HepG2 (cell line): ENCODE data around the gene S1PR5. TPM values are rescaled to one million over a fixed set of nuclear protein-coding genes. Genes with fewer than 3 reads are reported as not detected.

Experiments
- GLI4 ChIP-seq: sonication (generic); formaldehyde crosslinking; IDR thresholded peaks from 2 replicates; pipeline ENCODE4 v1.5.1; 2020; ENCODE audit warnings: missing genetic modification reagents, mild to moderate bottlenecking, moderate library complexity, borderline replicate concordance
- HDAC1 ChIP-seq: sonication (generic); formaldehyde crosslinking; IDR thresholded peaks from 2 replicates; pipeline ENCODE4 v1.5.1; 2020; ENCODE audit warnings: mild to moderate bottlenecking, missing genetic modification reagents
- HDAC2 ChIP-seq: sonication (generic); formaldehyde crosslinking; IDR thresholded peaks from 2 replicates; pipeline ENCODE4 v1.4.0; 2020; ENCODE audit warnings: missing genetic modification reagents
- HNRNPLL ChIP-seq: fragments of 200-400 bp; formaldehyde crosslinking; IDR thresholded peaks from 2 replicates; pipeline ENCODE4 v1.6.1; 2017; ENCODE audit warnings: mild to moderate bottlenecking, low read depth, low read length; ENCODE audit not compliant: poor library complexity, severe bottlenecking
- HOXA7 ChIP-seq: sonication (generic); formaldehyde crosslinking; IDR thresholded peaks from 2 replicates; pipeline ENCODE4 v1.8.1; 2022; ENCODE audit warnings: mild to moderate bottlenecking, missing genetic modification reagents, moderate library complexity
- KLF6 ChIP-seq: IDR thresholded peaks from 2 replicates; pipeline ENCODE4 v1.8.0; 2016; ENCODE audit warnings: missing biosample characterization, missing genetic modification reagents
- PHB2 ChIP-seq: fragments of 450-650 bp; IDR thresholded peaks from 2 replicates; pipeline ENCODE4 v1.6.1; 2018; ENCODE audit not compliant: partially characterized antibody
- POLR2A ChIP-seq, 2 experiments: IDR thresholded peaks; 2 replicates each; pipeline ENCODE4 v1.6.1; 2011; ENCODE audit warnings: low read depth in 2 of 2, low read length in 2 of 2, mild to moderate bottlenecking in 1 of 2, moderate library complexity in 1 of 2; ENCODE audit not compliant: insufficient read depth in 1 of 2
- SAFB2 ChIP-seq: sonication (generic); formaldehyde crosslinking; IDR thresholded peaks from 2 replicates; pipeline ENCODE4 v1.5.1; 2020; ENCODE audit warnings: missing genetic modification reagents, low read depth, mild to moderate bottlenecking, borderline replicate concordance
- SIN3A ChIP-seq: IDR thresholded peaks from 2 replicates; pipeline ENCODE4 v1.6.1; 2011; ENCODE audit warnings: low read depth, mild to moderate bottlenecking, control low read depth, low read length, borderline replicate concordance
- TFDP1 ChIP-seq: IDR thresholded peaks from 2 replicates; pipeline ENCODE4 v1.6.1; 2016; ENCODE audit warnings: missing compliant biosample characterization, missing genetic modification reagents, borderline replicate concordance
- ZC3H4 ChIP-seq: sonication (generic); formaldehyde crosslinking; IDR thresholded peaks from 2 replicates; pipeline ENCODE4 v1.4.0; 2020; ENCODE audit warnings: missing genetic modification reagents, borderline replicate concordance
- ZNF20 ChIP-seq: sonication (generic); formaldehyde crosslinking; IDR thresholded peaks from 2 replicates; pipeline ENCODE4 v1.4.0; 2020; ENCODE audit warnings: mild to moderate bottlenecking, moderate library complexity, missing genetic modification reagents
- ZNF24 ChIP-seq: fragments of 450-650 bp; IDR thresholded peaks from 2 replicates; pipeline ENCODE4 v1.6.1; 2017; ENCODE audit warnings: antibody characterized with exemption, mild to moderate bottlenecking
- ZNF337 ChIP-seq: sonication (generic); formaldehyde crosslinking; IDR thresholded peaks from 2 replicates; pipeline ENCODE4 v1.5.1; 2020; ENCODE audit warnings: missing genetic modification reagents, low read depth, mild to moderate bottlenecking, borderline replicate concordance
- ZNF33B ChIP-seq: sonication (generic); formaldehyde crosslinking; IDR thresholded peaks from 2 replicates; pipeline ENCODE4 v1.5.1; 2020; ENCODE audit warnings: mild to moderate bottlenecking, missing genetic modification reagents
- ZNF34 ChIP-seq: sonication (generic); formaldehyde crosslinking; IDR thresholded peaks from 2 replicates; pipeline ENCODE4 v1.4.0; 2020; ENCODE audit warnings: mild to moderate bottlenecking, missing genetic modification reagents, borderline replicate concordance
- ZNF652 ChIP-seq: IDR thresholded peaks from 2 replicates; pipeline ENCODE4 v1.6.1; 2016; ENCODE audit warnings: low read depth, borderline replicate concordance
- polyA plus RNA-seq, 8 experiments: library from polyadenylated mRNA; depleted of rRNA in 3 of 8; stranded (reverse) in 7 of 8; unstranded in 1 of 8; fragments of >200 nt; fragmentation: Illumina TruSeq in 4 of 8; extraction: Trizol in 4 of 8; gene quantifications; 2 replicates each; pipeline versions ENCODE4 v1.2.1 to v1.2.3, GENCODE V29; 2011 to 2016; ENCODE audit warnings: low read depth in 4 of 8, missing spikeins in 1 of 8, mixed read lengths in 1 of 8; ENCODE audit not compliant: insufficient read depth in 1 of 8
- total RNA-seq, 5 experiments: library from RNA; depleted of rRNA; stranded (reverse); fragments of >200 nt; fragmentation: Illumina TruSeq; extraction: Trizol; gene quantifications; 2 replicates each; pipeline ENCODE4 v1.2.3, GENCODE V29; 2016; ENCODE audit warnings: low read depth in 1 of 5
- TF ChIP-seq, protein P1 (sequence below): sonication (generic); formaldehyde crosslinking; IDR thresholded peaks from 2 replicates; pipeline ENCODE4 v1.4.0; 2020; ENCODE audit warnings: missing genetic modification reagents
- TF ChIP-seq, protein P2 (sequence below): sonication (generic); formaldehyde crosslinking; IDR thresholded peaks from 2 replicates; pipeline ENCODE4 v1.4.0; 2020; ENCODE audit warnings: missing genetic modification reagents
- TF ChIP-seq, protein P3 (sequence below): IDR thresholded peaks from 2 replicates; pipeline ENCODE4 v1.6.1; 2016; ENCODE audit warnings: mild to moderate bottlenecking

Gene S1PR5
- total and polyA plus RNA-seq, 2 of the 13 experiments (the other 11 are each of a cell fraction or from before 2014, with no cell fraction given) = 0.04 TPM; not detected in 1

DNA sequence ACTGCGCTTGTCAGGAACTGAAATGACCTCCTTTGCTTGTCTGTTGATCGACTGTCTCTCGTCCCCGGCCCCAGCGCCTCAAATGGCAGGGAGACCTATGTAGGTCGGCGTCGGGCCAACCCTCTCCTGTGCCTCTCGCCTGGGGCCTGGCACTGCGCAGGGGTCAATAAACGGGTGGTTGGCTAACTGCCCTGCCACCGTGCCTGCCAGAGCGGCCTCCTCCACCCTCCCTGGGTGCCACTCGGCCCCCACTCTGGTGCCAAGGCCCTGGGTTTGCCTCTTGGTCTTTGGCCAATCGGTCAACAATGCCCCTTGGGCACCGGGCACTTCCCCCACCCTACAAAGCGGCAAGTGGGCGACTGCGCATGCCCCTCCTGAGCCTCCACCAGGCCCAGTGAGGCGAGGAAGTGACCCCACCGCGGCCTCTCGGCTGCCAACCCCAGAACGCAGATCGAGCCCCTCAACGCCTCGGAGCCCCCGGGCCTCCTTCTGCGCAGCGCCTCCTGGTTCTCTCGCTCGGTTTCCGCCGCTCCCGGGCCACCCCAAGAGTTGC, 15.2 kb downstream of the S1PR5 start (continued):
- TF ChIP-seq ZNF337 (CRISPR knock-in tag) (0 out of 2 replicates have a peak, but pooled peaks have one; percentile 24), ZC3H4 (no peak), ZNF652 (CRISPR knock-in tag) (no peak), SAFB2 (no peak), PHB2 (no peak), ZNF33B (no peak; the same call in 1 of the 2 replicates), ZNF20 (no peak), ZNF24 (no peak), KLF6 (no peak), GLI4 (CRISPR knock-in tag) (peak; percentile 0; the same call in 1 of the 2 replicates), TFDP1 (no peak), HOXA7 (CRISPR knock-in tag) (no peak), SIN3A (no peak), POLR2A (IDR thresholded peaks at IDR 0.05; ENCODE audit: insufficient read depth in 1 of 2, low read depth in 2 of 2, low read length in 2 of 2) (peak in 1 of 2 experiments; percentile 3; a peak in 1 of 4 replicates), HNRNPLL (peak; percentile 6), HDAC1 (CRISPR knock-in tag) (peak; percentile 4; the same call in 1 of the 2 replicates), ZNF34 (CRISPR knock-in tag) (no peak), HDAC2 (CRISPR knock-in tag) (0 out of 2 replicates have a peak, but pooled peaks have one; percentile 7)
- TF ChIP-seq, protein P1, sequence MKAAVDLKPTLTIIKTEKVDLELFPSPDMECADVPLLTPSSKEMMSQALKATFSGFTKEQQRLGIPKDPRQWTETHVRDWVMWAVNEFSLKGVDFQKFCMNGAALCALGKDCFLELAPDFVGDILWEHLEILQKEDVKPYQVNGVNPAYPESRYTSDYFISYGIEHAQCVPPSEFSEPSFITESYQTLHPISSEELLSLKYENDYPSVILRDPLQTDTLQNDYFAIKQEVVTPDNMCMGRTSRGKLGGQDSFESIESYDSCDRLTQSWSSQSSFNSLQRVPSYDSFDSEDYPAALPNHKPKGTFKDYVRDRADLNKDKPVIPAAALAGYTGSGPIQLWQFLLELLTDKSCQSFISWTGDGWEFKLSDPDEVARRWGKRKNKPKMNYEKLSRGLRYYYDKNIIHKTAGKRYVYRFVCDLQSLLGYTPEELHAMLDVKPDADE (CRISPR knock-in tag) = no peak
- TF ChIP-seq, protein P2, sequence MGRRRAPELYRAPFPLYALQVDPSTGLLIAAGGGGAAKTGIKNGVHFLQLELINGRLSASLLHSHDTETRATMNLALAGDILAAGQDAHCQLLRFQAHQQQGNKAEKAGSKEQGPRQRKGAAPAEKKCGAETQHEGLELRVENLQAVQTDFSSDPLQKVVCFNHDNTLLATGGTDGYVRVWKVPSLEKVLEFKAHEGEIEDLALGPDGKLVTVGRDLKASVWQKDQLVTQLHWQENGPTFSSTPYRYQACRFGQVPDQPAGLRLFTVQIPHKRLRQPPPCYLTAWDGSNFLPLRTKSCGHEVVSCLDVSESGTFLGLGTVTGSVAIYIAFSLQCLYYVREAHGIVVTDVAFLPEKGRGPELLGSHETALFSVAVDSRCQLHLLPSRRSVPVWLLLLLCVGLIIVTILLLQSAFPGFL (CRISPR knock-in tag) = 0 out of 2 replicates have a peak, but pooled peaks have one; percentile 35
- TF ChIP-seq, protein P3, sequence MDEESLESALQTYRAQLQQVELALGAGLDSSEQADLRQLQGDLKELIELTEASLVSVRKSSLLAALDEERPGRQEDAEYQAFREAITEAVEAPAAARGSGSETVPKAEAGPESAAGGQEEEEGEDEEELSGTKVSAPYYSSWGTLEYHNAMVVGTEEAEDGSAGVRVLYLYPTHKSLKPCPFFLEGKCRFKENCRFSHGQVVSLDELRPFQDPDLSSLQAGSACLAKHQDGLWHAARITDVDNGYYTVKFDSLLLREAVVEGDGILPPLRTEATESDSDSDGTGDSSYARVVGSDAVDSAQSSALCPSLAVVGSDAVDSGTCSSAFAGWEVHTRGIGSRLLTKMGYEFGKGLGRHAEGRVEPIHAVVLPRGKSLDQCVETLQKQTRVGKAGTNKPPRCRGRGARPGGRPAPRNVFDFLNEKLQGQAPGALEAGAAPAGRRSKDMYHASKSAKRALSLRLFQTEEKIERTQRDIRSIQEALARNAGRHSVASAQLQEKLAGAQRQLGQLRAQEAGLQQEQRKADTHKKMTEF (CRISPR knock-in tag) = no peak; the same call in 1 of the 2 replicates
